Activated CD4-positive, alpha-beta T cell treated with anti-CD3 and anti-CD28 coated beads, Interleukin-2, amount 50 U/mL, for 48 hours (primary cell): ENCODE measurements around the gene NDUFAF3.
"Not testable (repeated sequence)": the region's sequence is repeated elsewhere in the genome, so short reads cannot be mapped to it uniquely, and the experiment has no call there.

Experiments
- DNase-seq, 2 experiments: peaks; one replicate each; pipeline ENCODE4 v3.0.0-alpha.2; 2020

The NDUFAF3 gene

GRCh38 chr3:49001155-49001554, 20.8 kb upstream of the NDUFAF3 start:
- DNase-seq: no peak

DNA sequence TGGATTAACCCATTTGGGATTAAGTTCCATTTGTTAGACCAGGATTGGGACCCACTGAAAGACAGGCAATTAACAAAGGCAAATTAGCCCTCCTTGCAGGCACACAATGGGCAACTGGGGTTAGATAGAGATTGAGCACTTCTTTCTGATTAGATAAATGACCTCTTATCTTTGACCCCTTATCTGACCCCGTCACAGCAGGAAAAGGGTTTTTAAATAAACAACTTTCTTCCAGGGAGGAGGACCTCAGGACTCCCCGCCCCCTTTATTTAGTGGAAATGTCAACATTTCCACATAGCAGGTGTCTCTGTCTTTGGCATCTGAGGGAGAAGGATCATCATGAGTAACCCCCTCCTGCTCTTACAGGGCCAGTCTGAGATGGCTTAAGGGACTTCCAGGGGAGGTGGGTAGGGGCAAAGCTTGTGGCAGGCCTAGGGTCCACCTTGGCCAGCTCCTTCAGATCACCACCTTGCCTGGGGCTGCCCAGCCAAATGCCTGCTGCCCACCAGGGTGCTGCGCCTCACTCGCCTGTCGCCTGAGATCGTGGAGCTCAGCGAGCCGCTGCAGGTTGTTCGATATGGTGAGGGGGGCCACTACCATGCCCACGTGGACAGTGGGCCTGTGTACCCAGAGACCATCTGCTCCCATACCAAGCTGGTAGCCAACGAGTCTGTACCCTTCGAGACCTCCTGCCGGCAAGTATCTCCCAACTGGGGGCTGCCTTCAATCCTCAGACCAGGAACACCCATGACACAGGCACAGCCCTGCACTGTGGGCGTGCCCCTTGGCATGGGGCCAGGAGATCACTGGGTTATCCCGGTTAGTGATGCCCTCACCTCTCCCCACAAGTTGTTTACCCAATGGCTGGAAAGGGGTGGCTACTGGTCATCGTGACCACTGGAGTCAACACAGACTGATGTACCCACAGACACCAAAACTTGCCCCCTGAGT, 17.3 kb upstream of the NDUFAF3 start:
- DNase-seq: no peak

DNA sequence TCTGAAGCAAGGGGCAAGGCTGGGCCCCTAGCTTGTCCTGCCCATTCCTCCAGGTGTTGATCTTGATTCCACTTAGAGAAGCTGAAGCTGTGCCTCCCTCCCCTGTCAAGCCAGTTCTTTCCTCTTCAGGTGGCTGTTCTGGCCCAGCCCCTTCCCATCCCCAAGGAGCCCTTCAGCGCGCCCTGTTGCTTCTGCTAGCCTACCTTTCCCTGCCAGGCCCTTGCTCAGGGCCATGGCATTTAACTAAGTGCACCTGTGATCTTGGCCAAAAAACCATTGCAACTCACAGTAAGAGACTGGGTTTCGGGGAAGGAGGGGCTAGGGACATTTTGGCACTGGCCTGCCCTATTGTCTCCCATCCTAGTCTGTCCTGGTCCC, 16.6 kb upstream of the NDUFAF3 start:
- DNase-seq: no peak

DNA sequence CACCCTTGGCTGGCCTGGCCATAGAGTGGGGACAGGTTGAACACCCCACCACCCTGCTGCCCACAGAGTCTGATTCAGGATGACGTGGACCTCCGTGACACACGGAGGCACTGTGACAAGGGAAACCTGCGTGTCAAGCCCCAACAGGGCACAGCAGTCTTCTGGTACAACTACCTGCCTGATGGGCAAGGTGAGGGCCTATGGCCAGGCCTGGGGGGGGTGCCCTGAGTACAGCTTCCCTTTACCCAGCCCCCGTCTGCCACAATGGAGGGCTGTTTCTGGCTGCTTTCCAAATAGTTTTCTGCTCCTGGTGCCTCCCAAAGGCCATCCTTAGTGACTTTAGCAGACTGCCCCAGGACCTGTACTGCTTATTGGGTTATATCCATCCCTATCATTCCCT, 15.9 kb upstream of the NDUFAF3 start:
- no peak for DNase-seq

DNA sequence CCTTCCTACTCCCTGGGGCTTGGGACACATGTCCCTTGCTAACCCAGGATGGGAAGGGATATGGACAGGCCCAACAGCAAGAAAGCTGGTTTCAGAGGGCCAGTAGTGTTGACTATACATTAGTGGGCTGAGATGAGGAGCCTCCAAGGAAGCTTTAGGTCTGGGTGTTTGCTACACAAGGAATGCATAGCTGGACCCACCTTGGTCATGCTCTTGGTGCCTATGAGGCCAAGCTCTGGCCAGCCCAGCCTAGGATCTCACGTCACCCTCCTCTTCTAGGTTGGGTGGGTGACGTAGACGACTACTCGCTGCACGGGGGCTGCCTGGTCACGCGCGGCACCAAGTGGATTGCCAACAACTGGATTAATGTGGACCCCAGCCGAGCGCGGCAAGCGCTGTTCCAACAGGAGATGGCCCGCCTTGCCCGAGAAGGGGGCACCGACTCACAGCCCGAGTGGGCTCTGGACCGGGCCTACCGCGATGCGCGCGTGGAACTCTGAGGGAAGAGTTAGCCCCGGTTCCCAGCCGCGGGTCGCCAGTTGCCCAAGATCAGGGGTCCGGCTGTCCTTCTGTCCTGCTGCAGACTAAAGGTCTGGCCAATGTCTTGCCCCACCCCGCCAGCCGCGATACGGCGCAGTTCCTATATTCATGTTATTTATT, 15.4 kb upstream of the NDUFAF3 start:
- no peak for DNase-seq

GRCh38 chr3:49007068-49007770, 14.7 kb upstream of the NDUFAF3 start, which contains the start of gene WDR6:
Gene WDR6, plus strand, starts transcription at chr3:49007391. Its CDS starts 41 bp downstream, at chr3:49007432.
- peak; percentile 97 to 98 for DNase-seq

DNA sequence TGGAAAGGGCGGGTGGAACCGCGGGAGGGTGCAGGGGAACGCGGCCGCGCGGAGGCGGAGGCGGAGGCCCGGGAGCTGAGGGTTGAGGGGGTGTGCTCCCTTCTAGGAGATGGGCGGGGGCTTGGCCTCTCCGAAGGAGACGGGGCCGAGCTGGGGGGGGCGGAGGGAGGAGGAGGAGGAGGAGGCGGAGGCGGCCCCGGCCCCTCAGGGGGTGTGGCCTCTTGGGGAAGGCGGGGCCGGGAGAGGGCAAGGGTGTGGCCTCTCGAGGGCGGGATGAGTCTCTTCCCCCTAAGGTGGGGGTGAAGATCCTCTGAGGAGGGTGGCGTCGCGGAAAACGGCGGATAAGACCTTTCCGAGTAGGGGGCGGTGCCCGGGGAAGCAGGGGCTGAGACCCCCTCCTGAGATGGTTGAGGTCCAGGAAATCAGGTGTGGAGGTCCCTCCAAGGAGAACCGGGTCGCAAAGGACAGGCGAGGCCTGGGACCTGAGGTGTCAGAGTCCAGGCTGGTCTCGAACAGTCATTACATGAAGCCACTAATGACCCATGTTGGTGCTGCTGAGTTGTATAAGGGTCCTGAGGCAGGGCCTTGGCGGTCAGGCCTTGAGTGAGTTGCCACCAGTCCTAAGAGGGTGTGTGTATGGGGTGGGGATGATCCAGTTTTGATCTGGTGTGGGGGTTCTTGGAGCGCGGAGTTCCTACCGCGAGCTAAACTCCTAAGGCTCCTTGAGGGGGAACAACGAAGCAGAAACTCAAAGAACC, 14.0 kb upstream of the NDUFAF3 start:
- DNase-seq: peak; percentile 89 to 90

DNA sequence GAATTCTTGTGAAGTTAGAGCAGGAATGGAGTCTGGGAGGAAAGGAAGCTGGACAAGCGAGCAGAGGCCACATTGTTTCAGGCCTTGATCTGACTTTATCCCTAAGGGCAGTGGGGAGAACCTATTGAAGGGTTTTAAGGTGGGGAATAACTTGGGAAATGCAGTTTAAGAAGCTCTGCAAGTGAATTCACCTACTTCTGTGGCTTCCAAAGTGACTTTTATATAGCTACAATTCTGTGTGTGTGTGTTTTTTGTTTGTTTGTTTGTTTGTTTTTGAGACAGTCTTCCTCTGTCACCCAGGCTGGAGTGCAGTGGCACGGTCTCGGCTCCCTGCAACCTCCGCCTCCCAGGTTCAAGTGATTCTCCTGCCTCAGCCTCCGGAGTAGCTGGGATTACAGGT, 13.3 kb upstream of the NDUFAF3 start:
- not testable (repeated sequence) for DNase-seq

DNA sequence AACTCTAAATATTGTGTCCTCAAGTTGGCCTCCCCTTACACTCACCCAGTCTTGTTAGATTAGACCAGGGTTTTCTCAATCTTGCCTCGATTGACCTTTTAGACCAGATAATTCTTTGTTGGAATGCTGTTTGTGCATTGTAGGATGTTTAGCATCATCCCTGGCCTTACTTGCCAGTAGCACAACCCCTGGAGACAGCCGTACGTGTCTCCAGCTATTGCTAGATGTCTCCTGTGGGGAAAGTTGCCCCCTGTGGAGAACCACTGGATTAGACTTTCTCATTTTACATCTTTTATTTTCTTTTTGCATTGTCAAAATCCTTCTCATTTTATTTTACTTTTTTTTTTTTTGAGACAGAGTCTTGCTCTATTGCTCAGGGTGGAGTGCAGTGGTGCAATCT, 12.5 kb upstream of the NDUFAF3 start:
- DNase-seq: no peak

GRCh38 chr3:49012441-49013017, 9.4 kb upstream of the NDUFAF3 start:
- DNase-seq: no peak

- DNase-seq: no peak
Observed at GRCh38 chr3:49013113-49013737, 8.7 kb upstream of the NDUFAF3 start.

DNA sequence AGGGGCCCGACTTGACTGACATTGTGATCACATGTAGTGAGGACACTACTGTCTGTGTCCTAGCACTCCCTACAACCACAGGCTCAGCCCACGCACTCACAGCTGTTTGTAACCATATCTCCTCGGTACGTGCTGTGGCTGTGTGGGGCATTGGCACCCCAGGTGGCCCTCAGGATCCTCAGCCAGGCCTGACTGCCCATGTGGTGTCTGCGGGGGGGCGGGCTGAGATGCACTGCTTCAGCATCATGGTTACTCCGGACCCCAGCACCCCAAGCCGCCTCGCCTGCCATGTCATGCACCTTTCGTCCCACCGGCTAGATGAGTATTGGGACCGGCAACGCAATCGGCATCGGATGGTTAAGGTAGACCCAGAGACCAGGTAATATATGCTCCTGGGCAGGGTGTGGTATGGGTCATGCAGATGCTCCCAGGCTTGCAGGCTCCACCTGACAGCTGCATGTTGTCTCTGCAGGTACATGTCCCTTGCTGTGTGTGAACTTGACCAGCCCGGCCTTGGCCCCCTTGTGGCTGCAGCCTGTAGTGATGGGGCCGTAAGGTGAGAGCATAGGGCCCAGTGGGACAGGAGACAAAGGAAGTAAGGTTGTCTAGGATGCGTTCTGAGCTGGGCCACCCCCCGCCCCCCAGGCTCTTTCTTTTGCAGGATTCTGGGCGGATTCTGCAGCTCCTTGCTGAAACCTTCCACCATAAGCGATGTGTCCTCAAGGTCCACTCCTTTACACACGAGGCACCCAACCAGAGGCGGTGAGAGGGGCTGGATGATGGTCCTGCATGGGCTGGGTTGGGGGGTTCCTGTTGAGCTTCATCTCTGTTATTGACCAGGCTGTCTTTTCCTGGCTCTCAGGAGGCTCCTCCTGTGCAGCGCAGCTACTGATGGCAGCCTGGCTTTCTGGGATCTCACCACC, 7.9 kb upstream of the NDUFAF3 start:
- DNase-seq: peak; percentile 57 to 63

DNA sequence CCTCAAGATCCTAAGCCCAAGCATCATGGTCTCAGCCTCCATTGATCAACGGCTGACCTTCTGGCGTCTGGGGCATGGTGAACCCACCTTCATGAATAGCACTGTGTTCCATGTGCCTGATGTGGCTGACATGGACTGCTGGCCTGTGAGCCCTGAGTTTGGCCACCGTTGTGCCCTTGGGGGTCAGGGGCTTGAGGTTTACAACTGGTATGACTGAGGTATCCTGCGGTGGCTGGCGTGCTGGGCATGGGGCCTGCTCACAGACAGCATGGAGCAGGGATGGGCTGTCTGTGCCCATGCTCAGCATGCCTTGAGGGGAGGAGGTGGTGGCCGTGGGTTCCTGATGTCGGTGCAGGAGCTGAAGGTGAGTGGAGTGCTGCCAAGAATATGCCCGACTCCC, 6.8 kb upstream of the NDUFAF3 start:
- no peak for DNase-seq

- no peak for DNase-seq
Observed at GRCh38 chr3:49015765-49016164, 6.2 kb upstream of the NDUFAF3 start.

DNA sequence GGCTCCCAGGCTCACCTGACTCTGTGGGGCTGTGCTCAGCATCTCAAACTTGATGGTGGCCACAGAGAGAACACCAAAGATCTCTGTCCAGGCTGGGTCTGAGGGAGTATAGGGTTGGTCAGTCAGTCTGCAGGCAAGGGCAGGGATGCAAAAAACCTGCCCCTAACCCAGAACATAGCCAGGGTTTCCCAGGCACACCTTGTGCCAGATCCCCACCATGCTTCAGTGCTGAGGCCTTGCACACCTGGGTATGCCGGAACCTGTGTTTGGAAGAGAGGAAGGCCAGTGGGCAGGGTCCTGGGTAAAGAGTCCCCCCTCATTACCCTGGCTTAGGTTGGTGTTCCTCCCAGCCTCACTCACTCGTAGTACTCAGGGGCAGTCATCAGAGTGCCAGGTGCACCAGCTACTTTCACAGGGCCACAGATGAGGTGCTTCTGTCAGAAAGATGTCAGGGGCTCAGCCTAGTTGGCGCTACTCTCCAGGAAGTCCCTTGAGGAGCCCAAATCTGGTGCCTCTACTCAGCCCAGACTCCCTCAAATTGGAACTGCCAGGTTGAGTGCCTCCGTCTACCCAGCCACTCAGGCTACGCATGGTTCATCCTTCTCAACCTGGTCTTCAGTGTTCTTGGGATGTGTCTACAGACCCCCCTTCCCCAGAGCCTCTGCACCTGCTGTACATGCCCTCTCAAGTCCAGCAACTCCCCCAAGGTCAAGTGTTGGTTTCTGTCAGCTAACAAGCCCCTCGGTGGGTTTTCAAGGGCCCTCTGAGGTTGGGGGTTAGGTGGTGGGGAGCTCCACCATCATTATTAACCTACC, 5.3 kb upstream of the NDUFAF3 start:
- no peak for DNase-seq

GRCh38 chr3:49017229-49017970, 4.5 kb upstream of the NDUFAF3 start:
- peak in 1 of 2 experiments; percentile 33 for DNase-seq

DNA sequence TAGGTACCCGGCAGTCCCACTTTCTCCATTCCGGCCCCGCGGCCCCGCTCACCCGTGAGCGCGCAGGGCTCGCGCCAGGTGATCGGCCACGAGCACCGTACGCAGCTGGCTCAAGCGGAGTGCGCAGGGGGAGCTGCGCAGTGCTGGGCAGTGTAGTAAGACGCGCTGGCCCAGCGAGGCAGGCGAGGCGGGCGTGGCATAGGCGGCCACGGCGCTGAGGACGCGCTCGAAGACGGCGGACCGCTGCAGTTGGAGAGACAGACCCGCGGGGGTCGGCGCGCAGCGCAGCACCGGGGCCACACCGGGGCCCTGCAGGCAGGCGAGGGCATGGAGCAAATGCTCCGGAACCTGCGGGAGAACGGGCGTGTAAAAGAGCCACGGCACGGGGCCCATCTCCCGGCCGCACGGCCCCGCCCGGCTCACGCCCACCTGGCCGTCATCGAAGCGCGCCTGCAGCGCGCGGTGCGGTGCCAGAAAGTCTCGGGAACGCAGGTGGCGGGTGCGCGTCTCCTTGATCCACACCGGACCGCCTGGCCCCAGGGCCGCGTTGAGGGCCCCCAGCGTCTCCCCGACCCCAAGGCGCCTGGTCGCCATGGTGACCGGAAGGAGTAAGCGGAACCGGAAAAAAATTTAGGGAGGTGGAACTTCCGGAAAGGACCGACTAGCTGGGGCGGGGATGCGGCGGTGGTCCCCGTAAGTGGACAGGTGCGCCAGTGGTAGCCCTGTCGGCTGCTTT, 3.8 kb upstream of the NDUFAF3 start, which contains the start of gene DALRD3:
Gene DALRD3 (minus strand): TSS at position 610 of the 736 bp plus-strand sequence. CDS start 16 bp downstream, at position 594.
- peak; percentile 62 to 72 for DNase-seq

DNA sequence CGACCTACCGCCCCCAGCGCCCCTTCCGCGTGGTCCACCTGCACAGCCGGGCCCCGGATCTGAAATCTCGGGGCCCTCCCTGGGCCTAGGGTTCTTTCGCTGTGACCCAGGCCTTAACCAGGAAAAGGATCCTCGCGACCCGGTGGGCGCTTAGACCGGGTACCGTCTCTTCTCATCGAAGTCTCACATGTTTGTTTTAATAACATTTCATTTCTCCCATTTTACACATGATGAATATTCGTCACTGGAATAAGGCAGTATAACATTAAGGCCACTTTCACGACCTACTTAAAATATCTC, 3.3 kb upstream of the NDUFAF3 start:
- no peak for DNase-seq
